AG09309 (cell line): ENCODE data around the gene MUSTN1.

ENCODE experiments used
- DNase-seq: peaks from one replicate; pipeline ENCODE4 v3.0.0-alpha.2; 2010; ENCODE audit warnings: low read depth
- H3K4me3 ChIP-seq: 2 replicates; pipeline ENCODE4 v1.5.1; 2011; ENCODE audit warnings: mild to moderate bottlenecking, low read depth, low read length, moderate library complexity; ENCODE audit not compliant: control insufficient read depth
- CTCF ChIP-seq: IDR thresholded peaks from 2 replicates; pipeline ENCODE4 v1.5.1; 2011; ENCODE audit warnings: mild to moderate bottlenecking, low read depth, low read length, inconsistent platforms; ENCODE audit not compliant: insufficient read depth, control insufficient read depth; ENCODE audit errors: missing control alignments

MUSTN1 gene

GRCh38 chr3:52879090-52879489 lies 44.3 kb upstream of the MUSTN1 start:
- no peak overlapping the region for H3K4me3 ChIP-seq
- no peak for TF ChIP-seq CTCF
- no peak for DNase-seq

GRCh38 chr3:52877085-52877484 lies 42.3 kb upstream of the MUSTN1 start:
- no peak overlapping the region for H3K4me3 ChIP-seq
- DNase-seq: no peak
- TF ChIP-seq CTCF: no peak

- H3K4me3 ChIP-seq: no peak overlapping the region
- no peak for TF ChIP-seq CTCF
- no peak for DNase-seq
Observed at GRCh38 chr3:52874864-52875587, 40.2 kb upstream of the MUSTN1 start.

GRCh38 chr3:52874160-52874701 lies 39.4 kb upstream of the MUSTN1 start:
- no peak for TF ChIP-seq CTCF
- DNase-seq: no peak
- no peak overlapping the region for H3K4me3 ChIP-seq

GRCh38 chr3:52873433-52874159 lies 38.8 kb upstream of the MUSTN1 start:
- DNase-seq: peak; percentile 67
- no peak overlapping the region for H3K4me3 ChIP-seq
- TF ChIP-seq CTCF: no peak

GRCh38 chr3:52872245-52872644 lies 37.4 kb upstream of the MUSTN1 start:
- TF ChIP-seq CTCF: no peak
- H3K4me3 ChIP-seq: no peak overlapping the region
- no peak for DNase-seq
